GM21528 (cell line): Measurements from ENCODE around the gene GFPT1.

Experiments
- ATAC-seq: cut with Tn5 transposase; IDR thresholded peaks from one replicate; pipeline ENCODE4 v1.9.1; 2021; ENCODE audit warnings: mild to moderate bottlenecking, moderate library complexity; ENCODE audit not compliant: unreplicated experiment, low FRiP score

GFPT1 gene

GRCh38 chr2:69296421-69296820 lies 90.6 kb downstream of the GFPT1 start:
- ATAC-seq, result no peak

- ATAC-seq, result no peak
Observed at GRCh38 chr2:69292256-69292655, 94.8 kb downstream of the GFPT1 start.

GRCh38 chr2:69291721-69292120 lies 95.3 kb downstream of the GFPT1 start:
- ATAC-seq, result no peak

DNA sequence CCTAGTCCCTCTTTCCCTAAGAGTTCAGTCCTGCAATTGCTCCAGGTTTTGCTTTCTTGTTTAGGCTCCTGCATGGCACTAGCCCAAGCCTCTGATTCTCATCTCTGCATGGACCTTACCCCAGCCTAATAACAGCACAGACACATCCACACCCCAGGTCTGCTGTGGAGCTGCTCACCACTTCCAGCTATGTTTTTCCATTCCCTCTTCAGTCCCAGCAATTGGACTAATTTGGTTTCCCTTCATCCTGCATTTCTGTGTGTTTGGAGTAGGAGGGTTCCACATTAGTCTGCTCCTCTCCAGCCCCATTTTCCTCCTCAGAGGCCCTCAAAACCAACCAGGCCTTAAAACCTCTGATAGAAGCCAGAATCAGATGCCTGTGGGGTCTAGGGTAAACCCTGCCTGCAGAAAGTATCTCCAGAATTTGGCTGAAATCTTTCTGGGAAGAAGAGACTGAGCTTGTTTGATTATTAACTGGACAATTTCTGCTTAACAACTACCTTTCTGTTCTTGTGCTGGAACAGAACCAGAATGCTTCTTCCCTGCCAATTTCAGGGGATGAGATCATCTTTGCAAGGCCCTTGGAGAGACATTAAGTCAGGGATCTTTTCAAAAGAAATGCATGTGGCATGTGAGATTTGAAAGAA lies 95.9 kb downstream of the GFPT1 start:
- no peak for ATAC-seq

DNA sequence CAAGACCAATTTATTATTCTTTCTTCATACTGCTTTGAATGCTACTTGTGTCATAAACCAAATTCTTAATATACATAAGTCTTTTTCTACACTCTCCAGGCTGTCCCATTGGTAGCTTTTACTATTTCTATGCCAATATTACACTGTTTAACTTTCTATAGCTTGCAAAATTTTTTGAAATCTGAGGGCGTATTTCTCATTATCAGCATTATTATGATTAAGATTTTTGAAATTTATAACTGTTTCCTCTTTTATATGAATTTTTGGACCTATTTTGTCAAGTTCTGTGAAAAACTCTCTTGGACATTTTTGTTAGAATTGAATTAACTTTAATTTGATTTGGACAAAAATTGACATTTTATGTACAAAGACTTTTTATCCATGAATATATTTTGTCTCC lies 98.6 kb downstream of the GFPT1 start:
- ATAC-seq, result no peak

DNA sequence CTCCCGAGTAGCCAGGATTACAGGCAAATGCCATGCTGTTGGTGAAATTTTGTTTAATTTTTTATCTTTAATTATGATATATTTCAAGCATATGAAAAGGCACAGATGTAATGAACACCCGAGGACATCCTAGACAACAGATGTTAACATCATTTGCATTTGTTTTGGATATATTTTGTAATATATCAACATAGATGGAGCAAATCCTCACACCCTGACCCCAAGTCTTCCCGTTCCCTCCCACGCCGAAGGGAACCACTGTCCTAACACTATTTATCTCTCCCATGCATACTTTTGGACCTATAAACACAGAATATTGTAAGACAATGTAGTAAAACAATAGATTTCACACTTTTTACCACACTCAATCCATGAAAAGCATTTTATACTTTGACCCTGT lies 99.5 kb downstream of the GFPT1 start:
- ATAC-seq, result no peak

DNA sequence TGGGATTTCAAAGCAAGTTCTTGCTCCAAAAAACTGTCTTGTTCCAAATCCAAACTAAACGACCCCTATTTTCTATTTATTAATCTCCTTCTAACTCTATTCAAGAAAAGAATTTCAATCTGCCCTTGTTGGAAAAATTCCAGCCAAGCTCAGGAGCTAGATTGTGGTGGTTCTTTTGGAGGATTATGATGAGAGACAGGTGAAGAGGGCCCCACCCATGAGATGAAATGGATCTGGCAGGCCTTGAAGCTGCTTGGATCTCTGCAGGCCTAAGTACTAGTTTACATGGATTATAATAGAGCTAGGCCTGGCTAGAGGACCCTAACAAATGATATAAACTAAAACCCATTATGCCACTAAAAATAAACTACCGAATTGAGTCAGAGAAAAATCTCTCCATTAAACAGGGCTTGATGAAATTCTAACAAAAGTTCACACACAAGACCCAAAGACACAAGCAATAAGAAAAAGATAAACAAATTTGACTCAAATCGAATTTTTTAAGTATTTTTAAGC lies 101.6 kb downstream of the GFPT1 start:
- no peak for ATAC-seq

DNA sequence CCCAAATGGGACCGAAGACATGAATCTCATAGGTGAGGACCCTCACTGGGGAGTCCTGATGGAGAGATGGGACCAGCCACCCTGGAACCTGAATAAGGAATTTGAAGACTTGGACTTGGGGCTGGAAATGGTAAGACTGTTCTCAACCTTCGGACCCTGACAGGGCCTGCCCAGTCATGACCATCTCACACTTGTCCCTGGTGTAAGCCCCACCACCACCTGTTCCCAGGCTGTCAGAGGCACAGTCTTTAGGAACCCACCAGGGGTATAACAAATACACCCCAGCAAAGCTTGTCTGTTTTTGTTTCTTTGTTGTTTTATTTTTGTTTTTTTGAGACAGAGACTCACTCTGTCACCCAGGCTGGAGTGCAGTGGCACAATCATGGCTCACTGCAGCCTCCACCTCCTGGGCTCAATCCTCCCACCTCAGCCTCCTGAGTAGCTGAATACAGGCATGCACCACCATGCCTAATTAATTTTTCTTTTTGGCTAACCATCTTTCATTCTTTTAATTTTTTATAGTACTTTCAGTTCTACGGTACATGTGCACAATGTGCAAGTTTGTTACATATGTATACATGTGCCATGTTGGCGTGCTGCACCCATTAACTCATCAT lies 106.1 kb downstream of the GFPT1 start:
- no peak for ATAC-seq

- ATAC-seq, result no peak
Observed at GRCh38 chr2:69279931-69280681, 106.9 kb downstream of the GFPT1 start.

GRCh38 chr2:69279211-69279610 lies 107.8 kb downstream of the GFPT1 start:
- ATAC-seq, result no peak

DNA sequence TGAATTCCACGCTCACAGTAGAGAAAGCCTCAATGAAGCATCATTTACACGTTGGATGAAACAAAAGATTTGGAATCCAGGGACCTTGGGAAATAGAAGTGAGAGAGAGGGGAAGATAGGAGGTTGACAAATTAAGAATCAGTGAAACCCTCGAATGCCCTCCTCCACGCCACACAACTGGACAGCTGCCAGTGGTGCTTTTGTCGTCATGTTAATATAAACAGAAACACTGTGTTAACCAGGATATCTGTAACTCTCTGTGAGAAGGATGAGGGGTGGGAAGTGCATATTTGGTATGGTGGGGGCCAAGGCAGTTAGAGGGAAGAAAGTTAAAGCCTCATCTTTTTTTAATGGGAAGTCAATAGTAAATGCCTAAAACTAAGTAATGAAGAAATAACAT lies 108.7 kb downstream of the GFPT1 start:
- ATAC-seq, result no peak

- no peak for ATAC-seq
Observed at GRCh38 chr2:69275490-69275889, 111.5 kb downstream of the GFPT1 start.

DNA sequence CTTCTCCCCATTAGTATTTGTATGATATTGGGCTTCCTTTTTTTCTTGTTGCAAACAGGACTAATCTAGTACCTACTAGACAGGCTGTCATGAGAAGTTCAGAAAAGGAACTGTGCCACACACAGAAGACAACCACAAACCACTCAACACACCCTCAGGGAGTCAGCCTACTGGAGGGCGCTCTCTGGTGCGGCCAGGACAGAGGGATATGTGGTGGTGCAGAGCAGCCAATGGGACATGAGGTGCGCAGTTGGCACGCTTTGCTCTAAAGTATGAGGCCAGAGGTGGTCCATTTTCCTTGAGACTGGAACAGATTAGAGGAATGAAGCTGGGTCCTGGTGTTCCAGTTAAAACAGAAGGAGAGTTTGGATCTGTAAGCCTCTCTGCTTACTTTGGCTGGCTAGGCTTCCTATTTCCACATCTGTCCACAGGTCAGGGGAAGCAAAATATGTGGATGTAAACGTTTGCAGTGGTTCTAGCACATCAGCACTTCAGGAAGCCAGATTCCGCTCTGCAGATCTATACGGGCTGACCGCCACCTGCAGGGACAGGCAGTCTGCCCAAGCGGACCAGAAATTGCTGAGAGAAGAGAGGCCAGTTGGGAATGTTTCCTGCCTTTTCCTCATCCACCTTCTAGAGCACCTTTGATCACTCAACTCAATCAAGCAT lies 114.1 kb downstream of the GFPT1 start:
- no peak for ATAC-seq

GRCh38 chr2:69271831-69272257 lies 115.2 kb downstream of the GFPT1 start:
- ATAC-seq, result no peak
